HG03520 (cell line): ENCODE data around the gene HOXB6.

ENCODE experiments used
- ATAC-seq: cut with Tn5 transposase; IDR thresholded peaks from one replicate; pipeline ENCODE4 v1.9.1; 2021; ENCODE audit warnings: mild to moderate bottlenecking, moderate library complexity; ENCODE audit not compliant: unreplicated experiment

The HOXB6 gene

GRCh38 chr17:48583708-48584222 lies 21.0 kb downstream of the HOXB6 start:
- ATAC-seq: no peak

GRCh38 chr17:48582750-48583069 lies 22.1 kb downstream of the HOXB6 start:
- no peak for ATAC-seq

- ATAC-seq: no peak
These were observed 24.8 kb downstream of the HOXB6 start for GRCh38 chr17:48579760-48580554.

- no peak for ATAC-seq
These were observed 25.4 kb downstream of the HOXB6 start for GRCh38 chr17:48579471-48579759.

- no peak for ATAC-seq
These were observed 25.9 kb downstream of the HOXB6 start for GRCh38 chr17:48578616-48579470.

- ATAC-seq: no peak
These were observed 26.7 kb downstream of the HOXB6 start, which contains the start of gene HOXB4 for GRCh38 chr17:48577946-48578615. HOXB4 (minus strand) TSS chr17:48578350; CDS start chr17:48578319, 31 bp downstream.

- no peak for ATAC-seq
These were observed 27.3 kb downstream of the HOXB6 start for GRCh38 chr17:48577330-48577945.

GRCh38 chr17:48576479-48577309 lies 28.1 kb downstream of the HOXB6 start:
- no peak for ATAC-seq

- ATAC-seq: no peak
These were observed 28.9 kb downstream of the HOXB6 start for GRCh38 chr17:48575673-48576478.

- ATAC-seq: no peak
These were observed 29.7 kb downstream of the HOXB6 start for GRCh38 chr17:48575066-48575582.

GRCh38 chr17:48574505-48575065 lies 30.2 kb downstream of the HOXB6 start:
- no peak for ATAC-seq

GRCh38 chr17:48571826-48572417 lies 32.9 kb downstream of the HOXB6 start:
- no peak for ATAC-seq

GRCh38 chr17:48571024-48571818 lies 33.6 kb downstream of the HOXB6 start:
- no peak for ATAC-seq

GRCh38 chr17:48570325-48571023 lies 34.3 kb downstream of the HOXB6 start:
- ATAC-seq: no peak

- ATAC-seq: no peak
These were observed 35.0 kb downstream of the HOXB6 start for GRCh38 chr17:48569674-48570324.

GRCh38 chr17:48569240-48569582 lies 35.6 kb downstream of the HOXB6 start:
- no peak for ATAC-seq
